Mesendoderm (in vitro differentiated cells): ENCODE results near the gene SIGLEC6.

ENCODE experiments used
- DNase-seq: peaks from one replicate; pipeline ENCODE4 v3.0.0; 2013
- H2AK5ac ChIP-seq: 2 replicates; pipeline ENCODE4 v1.6.1; 2013; ENCODE audit warnings: low read length, inconsistent platforms
- H2BK120ac ChIP-seq: 2 replicates; pipeline ENCODE4 v1.6.1; 2013; ENCODE audit warnings: low read depth, mild to moderate bottlenecking, low read length, moderate library complexity, mixed read lengths
- H2BK15ac ChIP-seq: replicated peaks from 2 replicates; pipeline ENCODE4 v1.6.1; 2013; ENCODE audit warnings: low read depth, mild to moderate bottlenecking, moderate library complexity
- H2BK5ac ChIP-seq: 2 replicates; pipeline ENCODE4 v1.6.1; 2013; ENCODE audit warnings: low read length, inconsistent platforms
- H3K18ac ChIP-seq: 2 replicates; pipeline ENCODE4 v1.6.1; 2013; ENCODE audit warnings: mild to moderate bottlenecking, low read length, mixed read lengths
- H3K23ac ChIP-seq: one replicate; pipeline ENCODE4 v1.6.1; 2013; ENCODE audit warnings: low read length
- H3K27ac ChIP-seq: 2 replicates; pipeline ENCODE4 v1.5.1; 2013; ENCODE audit warnings: low read depth, mild to moderate bottlenecking, inconsistent platforms, low read length, moderate library complexity
- H3K27me3 ChIP-seq: 2 replicates; pipeline ENCODE4 v1.6.1; 2013; ENCODE audit warnings: low read length, control low read depth, mild to moderate bottlenecking, inconsistent platforms; ENCODE audit not compliant: insufficient read depth, poor library complexity
- H3K36me3 ChIP-seq: 2 replicates; pipeline ENCODE4 v1.6.1; 2013; ENCODE audit warnings: low read length, inconsistent platforms; ENCODE audit not compliant: control insufficient read depth, insufficient read depth
- H3K4ac ChIP-seq: one replicate; pipeline ENCODE4 v1.6.1; 2013; ENCODE audit warnings: low read depth, mild to moderate bottlenecking, low read length, moderate library complexity
- H3K4me1 ChIP-seq: 2 replicates; pipeline ENCODE4 v1.6.1; 2013; ENCODE audit warnings: low read depth, low read length, inconsistent platforms; ENCODE audit not compliant: control insufficient read depth
- H3K4me2 ChIP-seq: 2 replicates; pipeline ENCODE4 v1.6.1; 2013; ENCODE audit warnings: low read length
- H3K4me3 ChIP-seq: 2 replicates; pipeline ENCODE4 v1.5.1; 2013; ENCODE audit warnings: mild to moderate bottlenecking, low read length
- H3K56ac ChIP-seq: one replicate; pipeline ENCODE4 v1.6.1; 2013; ENCODE audit warnings: low read length
- H3K79me1 ChIP-seq: 2 replicates; pipeline ENCODE4 v1.6.1; 2013; ENCODE audit warnings: low read length, inconsistent platforms
- H3K79me2 ChIP-seq: 2 replicates; pipeline ENCODE4 v1.6.1; 2013; ENCODE audit warnings: mild to moderate bottlenecking, low read length; ENCODE audit not compliant: control insufficient read depth, insufficient read depth
- H3K9ac ChIP-seq: 2 replicates; pipeline ENCODE4 v1.6.1; 2013; ENCODE audit warnings: low read length, inconsistent platforms
- H4K5ac ChIP-seq: one replicate; pipeline ENCODE4 v1.6.1; 2013; ENCODE audit warnings: low read length
- H4K8ac ChIP-seq: one replicate; pipeline ENCODE4 v1.6.1; 2013; ENCODE audit warnings: low read depth, mild to moderate bottlenecking, control low read depth, low read length, moderate library complexity
- WGBS: extraction: QIAGEN DNeasy Blood & Tissue Kit; methylation state at CpG from one replicate; pipeline ENCODE4 v1.1.7; 2013; ENCODE audit warnings: low lambda C conversion rate, missing lambda C conversion rate; ENCODE audit not compliant: insufficient coverage; ENCODE audit errors: extremely low coverage; 5-methylcytosine and 5-hydroxymethylcytosine counted together

Gene SIGLEC6

DNA sequence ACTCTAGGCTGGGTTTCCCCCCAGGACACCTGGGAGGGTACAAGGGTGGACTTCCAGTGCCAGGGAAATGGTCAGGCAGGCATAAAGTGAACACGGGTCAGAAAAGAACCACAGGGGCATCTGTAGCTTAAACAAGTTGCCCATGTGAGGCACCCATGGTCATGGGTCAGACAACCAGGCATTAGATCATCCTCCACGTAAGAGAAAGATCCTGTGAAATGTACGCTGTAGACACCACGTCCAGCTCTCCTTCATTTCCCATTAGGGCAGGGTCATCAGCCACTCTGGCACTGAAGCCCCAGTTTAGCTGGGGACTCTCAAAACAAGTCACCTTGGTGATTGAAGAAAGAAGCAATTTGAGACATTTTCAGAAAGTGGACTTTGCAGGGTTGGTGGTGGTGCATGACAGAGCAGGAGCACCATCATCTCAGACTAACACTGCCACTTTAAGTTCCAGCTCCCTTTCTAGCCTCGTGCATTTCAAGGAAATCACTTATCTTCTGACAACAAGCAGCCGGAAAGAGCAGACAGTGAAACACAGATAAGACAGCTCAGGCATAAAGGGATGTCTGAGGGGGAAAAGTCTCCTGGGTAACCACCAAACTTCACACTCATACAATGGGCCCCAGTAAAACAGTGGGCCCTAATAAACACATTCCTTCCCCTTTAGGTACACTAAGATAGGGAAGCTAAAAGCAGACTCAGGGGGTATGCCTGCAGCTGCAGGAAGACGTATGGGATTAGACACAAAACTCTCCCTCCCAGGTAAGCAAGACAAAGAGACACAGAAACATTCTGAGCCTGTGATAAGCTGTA is 16.1 kb upstream of the SIGLEC6 start:
- Histone ChIP-seq H3K23ac (no peak overlapping the region), H3K79me2 (no peaks in the 10 kb centered on the region), H2BK120ac (no peak overlapping the region), H3K56ac (no peak overlapping the region), H3K4ac (no peak overlapping the region), H2AK5ac (no peak overlapping the region), H4K5ac (no peak overlapping the region), H3K9ac (no peak overlapping the region), H3K79me1 (no peaks in the 10 kb centered on the region), H3K4me1 (no peaks in the 10 kb centered on the region), H3K27ac (no peak overlapping the region), H3K18ac (no peak overlapping the region), H3K4me2 (no peak overlapping the region), H3K36me3 (no peaks in the 10 kb centered on the region), H3K27me3 (no peaks in the 10 kb centered on the region), H4K8ac (no peak overlapping the region), H3K4me3 (no peak overlapping the region), H2BK15ac (no peak overlapping the region), H2BK5ac (no peak overlapping the region)
- DNase-seq = no peak
- no CpG with 5 or more reads among the region's 7 CpGs for WGBS

DNA sequence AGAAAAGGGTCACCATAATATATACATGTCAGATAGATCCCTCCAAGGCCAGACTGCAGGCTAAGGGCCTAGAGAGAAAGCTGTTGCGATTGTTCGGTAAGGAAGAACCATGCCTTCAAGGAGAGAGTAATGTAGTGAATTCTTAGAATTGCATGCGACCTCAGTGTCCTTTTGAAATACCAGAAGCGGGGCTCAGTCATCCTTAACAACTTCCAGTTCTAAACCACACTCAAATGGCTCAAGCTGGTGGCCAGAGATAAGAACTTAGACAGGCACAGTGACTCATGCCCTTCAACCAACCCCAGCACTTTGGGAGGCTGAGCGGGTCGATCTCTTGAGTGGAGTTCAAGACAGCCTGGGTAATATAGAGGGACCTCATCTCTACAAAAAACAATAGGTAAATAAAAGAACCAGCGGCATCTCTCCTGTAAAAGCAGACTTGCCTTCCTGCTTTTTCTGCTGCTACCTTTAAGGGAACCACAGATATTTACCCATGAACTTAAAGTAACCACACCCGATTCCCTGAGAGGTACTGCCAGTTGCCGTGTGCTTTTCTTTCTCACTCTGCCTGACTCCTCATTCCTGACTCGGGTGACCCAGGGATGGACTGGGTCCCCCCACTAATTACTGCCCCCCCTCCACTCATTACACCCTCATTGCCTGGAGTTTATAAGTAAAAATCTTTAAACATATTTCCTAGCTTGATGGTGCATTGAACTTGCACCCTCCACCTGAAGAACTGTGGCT is 15.4 kb upstream of the SIGLEC6 start:
- no peaks in the 10 kb centered on the region for H3K79me2 ChIP-seq
- H4K8ac ChIP-seq = no peak overlapping the region
- no peak overlapping the region for H3K9ac ChIP-seq
- no peaks in the 10 kb centered on the region for H3K27me3 ChIP-seq
- H3K56ac ChIP-seq = no peak overlapping the region
- no peak overlapping the region for H2BK120ac ChIP-seq
- H3K4me2 ChIP-seq = no peak overlapping the region
- no peak overlapping the region for H3K4ac ChIP-seq
- no peaks in the 10 kb centered on the region for H3K79me1 ChIP-seq
- no peak overlapping the region for H2BK5ac ChIP-seq
- no peak overlapping the region for H3K18ac ChIP-seq
- no peak overlapping the region for H4K5ac ChIP-seq
- H3K4me3 ChIP-seq = no peak overlapping the region
- no peak overlapping the region for H2BK15ac ChIP-seq
- H3K36me3 ChIP-seq = no peaks in the 10 kb centered on the region
- H3K27ac ChIP-seq = no peak overlapping the region
- H2AK5ac ChIP-seq = no peak overlapping the region
- no CpG with 5 or more reads among the region's 10 CpGs for WGBS
- H3K4me1 ChIP-seq = no peaks in the 10 kb centered on the region
- no peak overlapping the region for H3K23ac ChIP-seq
- no peak for DNase-seq

- H3K56ac ChIP-seq = no peak overlapping the region
- no peak overlapping the region for H4K5ac ChIP-seq
- no peak overlapping the region for H3K4me2 ChIP-seq
- H3K79me2 ChIP-seq = no peaks in the 10 kb centered on the region
- no peak overlapping the region for H3K27ac ChIP-seq
- H3K23ac ChIP-seq = no peak overlapping the region
- no peak overlapping the region for H2BK15ac ChIP-seq
- H4K8ac ChIP-seq = no peak overlapping the region
- no peaks in the 10 kb centered on the region for H3K36me3 ChIP-seq
- no peak overlapping the region for H3K4ac ChIP-seq
- no peak overlapping the region for H2BK120ac ChIP-seq
- H3K9ac ChIP-seq = no peak overlapping the region
- no peak overlapping the region for H3K4me3 ChIP-seq
- H3K18ac ChIP-seq = no peak overlapping the region
- no peak overlapping the region for H2AK5ac ChIP-seq
- no peaks in the 10 kb centered on the region for H3K79me1 ChIP-seq
- no peaks in the 10 kb centered on the region for H3K27me3 ChIP-seq
- WGBS = no CpG with 5 or more reads among the region's 5 CpGs
- no peak for DNase-seq
- no peak overlapping the region for H2BK5ac ChIP-seq
- no peaks in the 10 kb centered on the region for H3K4me1 ChIP-seq
Measured at GRCh38 chr19:51546107-51546649, 14.7 kb upstream of the SIGLEC6 start.

DNA sequence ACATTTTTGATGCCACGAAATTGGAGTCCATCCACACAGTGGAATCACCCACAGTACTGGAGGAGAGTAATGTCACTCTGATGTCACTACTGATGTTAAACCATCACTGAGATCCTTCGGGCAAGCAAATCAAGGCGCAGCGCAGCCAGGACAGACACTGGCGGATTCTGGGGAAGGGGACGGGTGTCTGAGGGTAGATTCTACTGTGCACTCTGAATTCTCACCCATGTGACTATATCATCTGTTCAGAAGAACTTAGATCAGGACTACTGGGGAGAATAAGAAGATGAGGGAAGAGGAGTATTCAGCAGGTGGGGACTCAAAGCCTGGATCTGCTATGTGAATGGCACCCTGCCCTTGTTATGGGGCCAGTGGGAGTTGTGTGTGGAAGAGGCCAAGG is 12.6 kb upstream of the SIGLEC6 start:
- Histone ChIP-seq H2BK5ac (no peak overlapping the region), H3K4me2 (no peak overlapping the region), H3K79me2 (no peaks in the 10 kb centered on the region), H2BK120ac (no peak overlapping the region), H3K36me3 (no peaks in the 10 kb centered on the region), H4K8ac (no peak overlapping the region), H4K5ac (no peak overlapping the region), H3K27me3 (no peaks in the 10 kb centered on the region), H3K27ac (no peak overlapping the region), H2AK5ac (no peak overlapping the region), H3K23ac (no peak overlapping the region), H3K9ac (no peak overlapping the region), H2BK15ac (no peak overlapping the region), H3K79me1 (no peaks in the 10 kb centered on the region), H3K56ac (no peak overlapping the region), H3K4me3 (no peak overlapping the region), H3K4me1 (no peaks in the 10 kb centered on the region), H3K4ac (no peak overlapping the region), H3K18ac (no peak overlapping the region)
- WGBS = no CpG with 5 or more reads among the region's 6 CpGs
- no peak for DNase-seq

DNA sequence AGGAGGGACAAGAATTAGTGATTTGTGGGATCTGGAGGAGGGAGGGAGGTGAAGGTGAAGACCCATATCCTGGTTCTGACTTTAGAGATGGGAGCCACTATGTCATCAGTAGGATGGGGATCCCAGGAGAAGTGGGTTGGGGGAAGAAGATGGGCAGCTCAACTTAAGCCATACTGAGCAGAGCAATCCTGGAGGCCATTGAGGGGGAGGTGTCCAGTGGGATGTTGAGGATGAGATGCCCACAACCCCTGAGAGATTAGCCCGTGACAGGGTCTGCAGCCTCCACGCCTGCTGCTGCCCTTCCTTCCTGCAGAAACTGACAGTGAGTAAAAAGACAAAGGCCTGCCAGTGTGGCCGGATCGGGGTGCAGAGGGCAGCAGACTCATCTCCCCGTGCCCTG is 11.2 kb upstream of the SIGLEC6 start:
- no peaks in the 10 kb centered on the region for H3K36me3 ChIP-seq

More for the DNA sequence above, 11.2 kb upstream of the SIGLEC6 start:
- no peak overlapping the region for H2BK5ac ChIP-seq
- no peak overlapping the region for H3K4me2 ChIP-seq
- no peaks in the 10 kb centered on the region for H3K79me2 ChIP-seq
- H2BK15ac ChIP-seq = no peak overlapping the region
- H2AK5ac ChIP-seq = no peak overlapping the region
- H3K56ac ChIP-seq = no peak overlapping the region
- H4K8ac ChIP-seq = no peak overlapping the region
- no peak overlapping the region for H3K18ac ChIP-seq
- no CpG with 5 or more reads among the region's 5 CpGs for WGBS
- DNase-seq = no peak
- no peak overlapping the region for H2BK120ac ChIP-seq
- no peak overlapping the region for H3K9ac ChIP-seq
- H3K27me3 ChIP-seq = no peaks in the 10 kb centered on the region
- no peak overlapping the region for H3K4ac ChIP-seq
- H4K5ac ChIP-seq = no peak overlapping the region
- H3K79me1 ChIP-seq = no peaks in the 10 kb centered on the region
- H3K27ac ChIP-seq = no peak overlapping the region
- H3K23ac ChIP-seq = no peak overlapping the region
- H3K4me3 ChIP-seq = no peak overlapping the region
- no peaks in the 10 kb centered on the region for H3K4me1 ChIP-seq
